A549 (cell line): ENCODE measurements around the gene PLA2G4F. TPM values are rescaled to one million over a fixed set of nuclear protein-coding genes. Genes with fewer than 3 reads are reported as not detected.

ENCODE experiments used
- ATAC-seq, 2 experiments: fragments of 200-7000 bp in 1 of 2; fragments of >200 bp in 1 of 2; cut with Nextera tagmentation in 1 of 2; cut with Tn5 transposase in 1 of 2; 3 replicates each; pipeline versions ENCODE4 v1.8.0 to v1.9.1; 2018 to 2020; ENCODE audit warnings: mild to moderate bottlenecking in 1 of 2, moderate library complexity in 1 of 2
- CTCF ChIA-PET: fragments of 300-600 bp; sonication (Branson Sonifier 250); formaldehyde crosslinking; extraction: SDS; loops from one replicate; lab custom pipeline; 2021; ENCODE audit warnings: antibody characterized with exemption, inconsistent platforms; lab: Yijun Ruan, JAX
- POLR2A ChIA-PET: fragments of 350-600 bp; formaldehyde crosslinking; extraction: SDS; loops from one replicate; lab custom pipeline; 2021; ENCODE audit warnings: antibody characterized with exemption, inconsistent platforms; lab: Yijun Ruan, JAX
- DNase-seq, 2 experiments: peaks; one replicate each; pipeline versions ENCODE4 v3.0.0 to v3.0.0-alpha.2; 2011 to 2016; ENCODE audit warnings: low read depth in 1 of 2, low spot score in 1 of 2
- FAIRE-seq: peaks from 2 replicates; lab custom pipeline; 2011; peaks lifted over from hg19 to GRCh38; lab: Jason Lieb, UNC
- H3K27ac ChIP-seq, 2 experiments: fragments of >200 bp; sonication (Bioruptor Twin); formaldehyde crosslinking; 3 replicates each; pipeline ENCODE4 v1.5.1; 2016 to 2017
- H3K4me1 ChIP-seq: fragments of >200 bp; sonication (Bioruptor Twin); formaldehyde crosslinking; 3 replicates; pipeline ENCODE4 v1.6.1; 2016
- H3K4me2 ChIP-seq: fragments of >200 bp; sonication (Bioruptor Twin); formaldehyde crosslinking; 3 replicates; pipeline ENCODE4 v1.6.1; 2016
- H3K4me3 ChIP-seq: fragments of >200 bp; sonication (Bioruptor Twin); formaldehyde crosslinking; 3 replicates; pipeline ENCODE4 v1.5.1; 2016
- H3K9me3 ChIP-seq: fragments of >200 bp; sonication (Bioruptor Twin); formaldehyde crosslinking; 3 replicates; pipeline ENCODE4 v1.6.1; 2016
- ATOH8 ChIP-seq: fragments of 250-450 bp; sonication (Bioruptor Pico); IDR thresholded peaks from 2 replicates; pipeline ENCODE4 v1.5.0; 2020; ENCODE audit warnings: low read depth, mild to moderate bottlenecking, moderate library complexity
- BHLHE40 ChIP-seq: IDR thresholded peaks from 2 replicates; pipeline ENCODE4 v1.6.1; 2012; ENCODE audit warnings: low read depth, low read length, inconsistent platforms
- CBX8 ChIP-seq: fragments of 200-600 bp; sonication (generic); IDR thresholded peaks from 2 replicates; pipeline ENCODE4 v1.6.1; 2016
- CEBPB ChIP-seq, 2 experiments: fragments of >200 bp in 1 of 2; sonication (Bioruptor Twin) in 1 of 2; formaldehyde crosslinking in 1 of 2; IDR thresholded peaks; 2 replicates each; pipeline ENCODE4 v1.6.1; 2012 to 2016
- ELK1 ChIP-seq: fragments of 150-350 bp; IDR thresholded peaks from 2 replicates; pipeline ENCODE4 v1.6.1; 2014; ENCODE audit warnings: low read depth, mild to moderate bottlenecking, low read length
- EP300 ChIP-seq, 2 experiments: fragments of >200 bp; sonication (Bioruptor Twin); formaldehyde crosslinking; IDR thresholded peaks; 2 replicates in 1 of 2; 3 replicates in 1 of 2; pipeline ENCODE4 v1.6.1; 2016 to 2017
- FOSL2 ChIP-seq, 2 experiments: fragments of 450-650 bp in 1 of 2; fragments of >200 bp in 1 of 2; sonication (Bioruptor Twin) in 1 of 2; formaldehyde crosslinking; IDR thresholded peaks; 2 replicates each; pipeline versions ENCODE4 v1.5.0 to v1.6.1; 2016 to 2020; ENCODE audit warnings: mild to moderate bottlenecking in 1 of 2, moderate library complexity in 1 of 2
- GATA3 ChIP-seq: IDR thresholded peaks from 2 replicates; pipeline ENCODE4 v1.6.1; 2012; ENCODE audit warnings: borderline replicate concordance
- HDAC2 ChIP-seq: fragments of 200-600 bp; sonication (generic); IDR thresholded peaks from 2 replicates; pipeline ENCODE4 v1.6.1; 2016
- HES2 ChIP-seq: fragments of >200 bp; sonication (Bioruptor Twin); formaldehyde crosslinking; IDR thresholded peaks from 2 replicates; pipeline ENCODE4 v1.6.1; 2016
- JUN ChIP-seq, 2 experiments: fragments of >200 bp; sonication (Bioruptor Twin); formaldehyde crosslinking; IDR thresholded peaks; 2 replicates in 1 of 2; 3 replicates in 1 of 2; pipeline ENCODE4 v1.6.1; 2016 to 2017
- MAZ ChIP-seq: fragments of 150-350 bp; IDR thresholded peaks from 2 replicates; pipeline ENCODE4 v1.6.1; 2014; ENCODE audit warnings: antibody characterized with exemption, low read depth, low read length, borderline replicate concordance
- POLR2A ChIP-seq: IDR thresholded peaks from 2 replicates; pipeline ENCODE4 v1.6.1; 2012; ENCODE audit warnings: mild to moderate bottlenecking, low read length
- RAD21 ChIP-seq, 2 experiments: fragments of >200 bp in 1 of 2; sonication (Bioruptor Twin) in 1 of 2; formaldehyde crosslinking in 1 of 2; IDR thresholded peaks in 1 of 2; conservative IDR thresholded peaks in 1 of 2; 2 replicates in 1 of 2; 3 replicates in 1 of 2; pipeline ENCODE4 v1.6.1; 2012 to 2018; ENCODE audit warnings: inconsistent platforms in 1 of 2
- RCOR1 ChIP-seq: fragments of 150-350 bp; IDR thresholded peaks from 2 replicates; pipeline ENCODE4 v1.6.1; 2014; ENCODE audit warnings: antibody characterized with exemption, low read length, low read depth
- SMC3 ChIP-seq: fragments of >200 bp; sonication (Bioruptor Twin); formaldehyde crosslinking; IDR thresholded peaks from 3 replicates; pipeline ENCODE4 v1.6.1; 2018; ENCODE audit warnings: inconsistent platforms
- TFCP2L1 ChIP-seq: fragments of 250-450 bp; sonication (Bioruptor Pico); IDR thresholded peaks from 2 replicates; pipeline ENCODE4 v1.5.0; 2021; ENCODE audit warnings: mild to moderate bottlenecking
- USF2 ChIP-seq: fragments of 450-650 bp; IDR thresholded peaks from 2 replicates; pipeline ENCODE4 v1.6.1; 2014; ENCODE audit warnings: antibody characterized with exemption
- ZNF302 ChIP-seq: fragments of 250-450 bp; sonication (Bioruptor Pico); IDR thresholded peaks from 2 replicates; pipeline ENCODE4 v1.9.0; 2021; ENCODE audit warnings: inconsistent platforms, mild to moderate bottlenecking, moderate library complexity
- WGBS: methylation state at CpG from one replicate; pipeline ENCODE4 v1.1.6; 2017; ENCODE audit errors: missing lambda C conversion rate; 5-methylcytosine and 5-hydroxymethylcytosine counted together
- polyA plus RNA-seq, 4 experiments: library from polyadenylated mRNA; depleted of rRNA in 3 of 4; stranded (reverse); fragments of >200 nt; fragmentation: RNase III in 1 of 4; extraction: RNeasy Plus Mini Kit Qiagen cat#74134 plus additional on column Dnase treatment in 1 of 4; gene quantifications; 2 replicates in 3 of 4; 3 replicates in 1 of 4; pipeline ENCODE4 v1.2.3, GENCODE V29; 2011 to 2017

PLA2G4F gene
- polyA plus RNA-seq, 2 of the 4 experiments (the other 2 are of a cell fraction) = not detected

- TF ChIP-seq SMC3 (no peak), POLR2A (no peak), ZNF302 (CRISPR knock-in tag) (no peak), ELK1 (no peak)
Observed at GRCh38 chr15:42182961-42183360, 26.5 kb upstream of the PLA2G4F start (continued).

- POLR2A ChIA-PET = no interaction called here
- TF ChIP-seq CEBPB (IDR thresholded peaks at IDR 0.05) (no peak), ZNF302 (CRISPR knock-in tag) (no peak), GATA3 (no peak), ATOH8 (CRISPR knock-in tag) (no peak), MAZ (no peak), HDAC2 (no peak)
- no peak overlapping the region for H3K4me2 ChIP-seq
Observed at GRCh38 chr15:42182328-42182886, 26.0 kb upstream of the PLA2G4F start.

GRCh38 chr15:42178056-42178455 lies 21.6 kb upstream of the PLA2G4F start:
- ATAC-seq = no peak
- DNase-seq = no peak
- no peaks in the 10 kb centered on the region for H3K9me3 ChIP-seq
- no peak overlapping the region for H3K4me3 ChIP-seq
- H3K4me2 ChIP-seq = no peak overlapping the region
- TF ChIP-seq HES2 (no peak), USF2 (no peak), TFCP2L1 (CRISPR knock-in tag) (no peak), CBX8 (no peak), EP300 (IDR thresholded peaks at IDR 0.05) (no peak), SMC3 (no peak), JUN (IDR thresholded peaks at IDR 0.05) (no peak)
- WGBS = 95% methylated on average over 2 of the region's 2 CpGs
- CTCF ChIA-PET = no interaction called here
- no peak for FAIRE-seq
- H3K4me1 ChIP-seq = no peaks in the 10 kb centered on the region
- POLR2A ChIA-PET = no interaction called here
- no peak overlapping the region for H3K27ac ChIP-seq

More at GRCh38 chr15:42182328-42182886, 26.0 kb upstream of the PLA2G4F start:
- DNase-seq (no peak), FAIRE-seq (no peak), ATAC-seq (no peak)
- CTCF ChIA-PET = interaction anchor here (0.6 kb wide), 1 partner anchor 176 kb away, joined by 3 read pairs; no protein-coding TSS in a partner anchor
- no peak overlapping the region for H3K27ac ChIP-seq
- WGBS = 91% methylated on average over 6 of the region's 6 CpGs
- no peaks in the 10 kb centered on the region for H3K9me3 ChIP-seq
- no peaks in the 10 kb centered on the region for H3K4me1 ChIP-seq
- H3K4me3 ChIP-seq = no peak overlapping the region

- TF ChIP-seq BHLHE40 (no peak), CBX8 (no peak), RAD21 (conservative IDR thresholded peaks at IDR 0.05 in 1 of 2, IDR thresholded peaks at IDR 0.05 in 1 of 2) (no peak), FOSL2 (IDR thresholded peaks at IDR 0.05) (no peak), FOSL2 (CRISPR knock-in tag; IDR thresholded peaks at IDR 0.05) (no peak), RCOR1 (no peak), ATOH8 (CRISPR knock-in tag) (no peak)
- no peak overlapping the region for H3K4me3 ChIP-seq
- ChIA-PET CTCF (interaction anchor here (0.9 kb wide), 1 partner anchor 9 kb away, joined by 3 read pairs; no protein-coding TSS in a partner anchor), POLR2A (no interaction called here)
- H3K9me3 ChIP-seq = no peaks in the 10 kb centered on the region
- H3K4me2 ChIP-seq = no peak overlapping the region
- H3K27ac ChIP-seq = no peak overlapping the region
- FAIRE-seq (no peak), ATAC-seq (no peak), DNase-seq (no peak)
- H3K4me1 ChIP-seq = no peaks in the 10 kb centered on the region
- 91% methylated on average over 5 of the region's 5 CpGs for WGBS
Observed at GRCh38 chr15:42175671-42176070, 19.2 kb upstream of the PLA2G4F start.
